HepG2 (cell line): ENCODE results near the gene ZNF597. TPM values are rescaled to one million over a fixed set of nuclear protein-coding genes. Genes with fewer than 3 reads are reported as not detected.

Source experiments
- ATAC-seq: fragments of 200-7000 bp; cut with Tn5 transposase; 3 replicates; pipeline ENCODE4 v1.9.1; 2020; ENCODE audit warnings: mild to moderate bottlenecking, moderate library complexity
- BruUV-seq: library from RNA; stranded (reverse); fragments of 400-500 nt; replicated peaks from 2 replicates; lab custom pipeline; 2021; lab: Mats Ljungman, UMichigan
- CTCF ChIA-PET: fragments of 300-600 bp; formaldehyde crosslinking; extraction: SDS; loops from one replicate; lab custom pipeline; 2021; ENCODE audit warnings: low total read pairs, inconsistent platforms, low intra/inter-chr PET ratio; lab: Yijun Ruan, JAX
- POLR2A ChIA-PET: fragments of 350-600 bp; sonication (Branson Sonifier 250); formaldehyde crosslinking; loops from one replicate; lab custom pipeline; 2020; ENCODE audit warnings: antibody characterized with exemption, inconsistent platforms; lab: Yijun Ruan, JAX
- DNase-seq: peaks from one replicate; pipeline ENCODE4 v3.0.0-alpha.2; 2015; ENCODE audit warnings: low spot score
- FAIRE-seq: peaks from 3 replicates; lab custom pipeline; 2011; peaks lifted over from hg19 to GRCh38; lab: Jason Lieb, UNC
- H2AFZ ChIP-seq: one replicate; pipeline ENCODE4 v1.6.1; 2011; ENCODE audit warnings: low read length, inconsistent platforms
- H3K27ac ChIP-seq: fragments of 300-600 bp; 3 replicates; pipeline ENCODE4 v1.8.0; 2011; ENCODE audit warnings: mixed run types, mild to moderate bottlenecking, mixed read lengths, low read length, inconsistent platforms; ENCODE audit not compliant: insufficient read depth; ENCODE audit errors: extremely low read length
- H3K27me3 ChIP-seq, 2 experiments: fragments of 200-600 bp in 1 of 2; 2 replicates in 1 of 2; 3 replicates in 1 of 2; pipeline versions ENCODE4 v1.6.0 to v1.8.0; 2011; ENCODE audit warnings: low read length in 2 of 2, mild to moderate bottlenecking in 2 of 2, moderate library complexity in 2 of 2, inconsistent platforms in 1 of 2; ENCODE audit not compliant: insufficient read depth in 2 of 2, control insufficient read depth in 1 of 2
- H3K36me3 ChIP-seq, 2 experiments: fragments of 200-600 bp in 1 of 2; replicated peaks in 1 of 2; 2 replicates in 1 of 2; 3 replicates in 1 of 2; pipeline versions ENCODE4 v1.5.1 to v1.8.0; 2011; ENCODE audit warnings: low read length in 2 of 2, inconsistent platforms in 1 of 2; ENCODE audit not compliant: insufficient read depth in 2 of 2, control insufficient read depth in 1 of 2
- H3K4me1 ChIP-seq: 2 replicates; pipeline ENCODE4 v1.5.1; 2012; ENCODE audit warnings: low read length, inconsistent platforms; ENCODE audit not compliant: insufficient read depth
- H3K4me2 ChIP-seq: 2 replicates; pipeline ENCODE4 v1.6.0; 2011; ENCODE audit warnings: low read depth, low read length, inconsistent platforms
- H3K4me3 ChIP-seq, 3 experiments: fragments of 200-600 bp in 1 of 3; sonication (generic), shearing (Covaris generic) in 1 of 3; replicated peaks in 1 of 3; 2 replicates each; pipeline ENCODE4 v1.5.1; 2011 to 2016; ENCODE audit warnings: low read length in 3 of 3, inconsistent platforms in 2 of 3, low read depth in 2 of 3, mild to moderate bottlenecking in 2 of 3, control low read depth in 1 of 3, mixed read lengths in 1 of 3; ENCODE audit not compliant: insufficient read depth in 1 of 3
- H3K79me2 ChIP-seq: one replicate; pipeline ENCODE4 v1.6.1; 2011; ENCODE audit warnings: low read length, inconsistent platforms; ENCODE audit not compliant: insufficient read depth
- H3K9ac ChIP-seq: 2 replicates; pipeline ENCODE4 v1.6.0; 2011; ENCODE audit warnings: mild to moderate bottlenecking, low read depth, low read length, inconsistent platforms; ENCODE audit not compliant: insufficient read depth
- H3K9me3 ChIP-seq: 2 replicates; pipeline ENCODE4 v1.5.1; 2012; ENCODE audit warnings: mild to moderate bottlenecking, low read length
- H4K20me1 ChIP-seq: 2 replicates; pipeline ENCODE4 v1.6.0; 2011; ENCODE audit warnings: inconsistent platforms, mild to moderate bottlenecking, low read length, moderate library complexity; ENCODE audit not compliant: insufficient read depth
- ATF7 ChIP-seq, 2 experiments: fragments of 450-650 bp in 1 of 2; sonication (generic) in 1 of 2; formaldehyde crosslinking in 1 of 2; IDR thresholded peaks; 2 replicates each; pipeline versions ENCODE4 v1.4.0 to v1.6.1; 2016 to 2020; ENCODE audit warnings: antibody characterized with exemption in 1 of 2, mild to moderate bottlenecking in 1 of 2, missing genetic modification reagents in 1 of 2
- EEA1 ChIP-seq: sonication (generic); formaldehyde crosslinking; IDR thresholded peaks from 2 replicates; pipeline ENCODE4 v1.5.1; 2020; ENCODE audit warnings: mild to moderate bottlenecking, missing genetic modification reagents, borderline replicate concordance
- KDM5A ChIP-seq: fragments of 200-600 bp; sonication (generic); IDR thresholded peaks from 2 replicates; pipeline ENCODE4 v1.7.0; 2018; ENCODE audit warnings: antibody characterized with exemption, mild to moderate bottlenecking, low read length, borderline replicate concordance
- KLF12 ChIP-seq: sonication (generic); formaldehyde crosslinking; IDR thresholded peaks from 2 replicates; pipeline ENCODE4 v1.4.0; 2020; ENCODE audit warnings: missing genetic modification reagents, borderline replicate concordance
- MED1 ChIP-seq: sonication (generic); formaldehyde crosslinking; IDR thresholded peaks from 2 replicates; pipeline ENCODE4 v1.4.0; 2020; ENCODE audit warnings: missing genetic modification reagents
- MEIS2 ChIP-seq: sonication (generic); formaldehyde crosslinking; IDR thresholded peaks from 2 replicates; pipeline ENCODE4 v1.9.0; 2021; ENCODE audit warnings: mild to moderate bottlenecking, missing genetic modification reagents
- NFKB2 ChIP-seq: sonication (generic); formaldehyde crosslinking; IDR thresholded peaks from 2 replicates; pipeline ENCODE4 v1.4.0; 2020; ENCODE audit warnings: missing genetic modification reagents, borderline replicate concordance
- NPAS2 ChIP-seq: sonication (generic); formaldehyde crosslinking; IDR thresholded peaks from 2 replicates; pipeline ENCODE4 v1.8.0; 2022; ENCODE audit warnings: mild to moderate bottlenecking, missing genetic modification reagents, borderline replicate concordance
- NR2F1 ChIP-seq, 2 experiments: fragments of 450-650 bp in 1 of 2; formaldehyde crosslinking in 1 of 2; IDR thresholded peaks; 2 replicates each; pipeline versions ENCODE4 v1.5.0 to v1.6.1; 2016 to 2020; ENCODE audit warnings: mild to moderate bottlenecking in 1 of 2, missing compliant biosample characterization in 1 of 2, missing genetic modification reagents in 1 of 2, moderate library complexity in 1 of 2
- NR2F2 ChIP-seq: IDR thresholded peaks from 2 replicates; pipeline ENCODE4 v1.6.1; 2012; ENCODE audit warnings: low read depth, inconsistent platforms, borderline replicate concordance
- NR2F6 ChIP-seq, 2 experiments: IDR thresholded peaks; 2 replicates each; pipeline ENCODE4 v1.6.1; 2016; ENCODE audit warnings: antibody characterized with exemption in 1 of 2, mild to moderate bottlenecking in 1 of 2
- PAXIP1 ChIP-seq: sonication (generic); formaldehyde crosslinking; conservative IDR thresholded peaks from 2 replicates; pipeline ENCODE4 v1.4.0; 2020; ENCODE audit warnings: mild to moderate bottlenecking, missing genetic modification reagents, moderate library complexity
- ZBTB3 ChIP-seq: sonication (generic); formaldehyde crosslinking; IDR thresholded peaks from 2 replicates; pipeline ENCODE4 v1.4.0; 2020; ENCODE audit warnings: low read depth, mild to moderate bottlenecking, moderate library complexity, missing genetic modification reagents, borderline replicate concordance
- ZBTB38 ChIP-seq: sonication (generic); formaldehyde crosslinking; IDR thresholded peaks from 2 replicates; pipeline ENCODE4 v1.5.1; 2020; ENCODE audit warnings: mild to moderate bottlenecking, missing genetic modification reagents
- ZFY ChIP-seq: sonication (generic); formaldehyde crosslinking; IDR thresholded peaks from 2 replicates; pipeline ENCODE4 v1.4.0; 2020; ENCODE audit warnings: missing genetic modification reagents
- ZNF296 ChIP-seq: sonication (generic); formaldehyde crosslinking; conservative IDR thresholded peaks from 2 replicates; pipeline ENCODE4 v1.5.0; 2020; ENCODE audit warnings: mild to moderate bottlenecking, missing genetic modification reagents
- ZNF775 ChIP-seq: sonication (generic); formaldehyde crosslinking; IDR thresholded peaks from 2 replicates; pipeline ENCODE4 v1.4.0; 2020; ENCODE audit warnings: missing genetic modification reagents, mild to moderate bottlenecking, moderate library complexity, borderline replicate concordance
- ZSCAN12 ChIP-seq: sonication (generic); formaldehyde crosslinking; IDR thresholded peaks from 2 replicates; pipeline ENCODE4 v1.9.0; 2021; ENCODE audit warnings: mild to moderate bottlenecking, missing genetic modification reagents
- ZSCAN21 ChIP-seq: sonication (generic); formaldehyde crosslinking; IDR thresholded peaks from 2 replicates; pipeline ENCODE4 v1.8.0; 2022; ENCODE audit warnings: mild to moderate bottlenecking, missing genetic modification reagents, moderate library complexity, borderline replicate concordance
- WGBS: methylation state at CpG from one replicate; pipeline ENCODE4 v1.1.6; 2017; ENCODE audit warnings: low lambda C conversion rate; 5-methylcytosine and 5-hydroxymethylcytosine counted together
- in situ Hi-C: cut with HindIII; loops from 2 replicates; pipeline ENCODE4 v1.10.0; 2017; ENCODE audit warnings: low pct_unique_long_range_greater_than_20kb; ENCODE audit not compliant: extremely low pct_ligation_motif_present
- intact Hi-C: fragments of 100-400 bp; cut with micrococcal nuclease; formaldehyde crosslinking; loops from one replicate; pipeline ENCODE4 v1.10.0; 2022; ENCODE audit not compliant: unreplicated experiment
- polyA plus RNA-seq, 8 experiments: library from polyadenylated mRNA; depleted of rRNA in 3 of 8; stranded (reverse) in 7 of 8; unstranded in 1 of 8; fragments of >200 nt; fragmentation: Illumina TruSeq in 4 of 8; extraction: Trizol in 4 of 8; gene quantifications; 2 replicates each; pipeline versions ENCODE4 v1.2.1 to v1.2.3, GENCODE V29; 2011 to 2016; ENCODE audit warnings: low read depth in 4 of 8, missing spikeins in 1 of 8, mixed read lengths in 1 of 8; ENCODE audit not compliant: insufficient read depth in 1 of 8
- total RNA-seq, 5 experiments: library from RNA; depleted of rRNA; stranded (reverse); fragments of >200 nt; fragmentation: Illumina TruSeq; extraction: Trizol; gene quantifications; 2 replicates each; pipeline ENCODE4 v1.2.3, GENCODE V29; 2016; ENCODE audit warnings: low read depth in 1 of 5

The ZNF597 gene
- total and polyA plus RNA-seq, 2 of the 13 experiments (the other 11 are each of a cell fraction or from before 2014, with no cell fraction given), result 1.3 to 2.4 TPM

- peaks cover 2 to 31% of the 10 kb centered on the region in 2 experiments; a peak in 4 of 5 replicates for H3K36me3 ChIP-seq
- TSS peak; percentile 78 for BruUV-seq
- peak overlapping the region; percentile 95 for H3K9ac ChIP-seq
- DNase-seq (no peak), FAIRE-seq (no peak), ATAC-seq (no peak)
- no peak overlapping the region for H2AFZ ChIP-seq
- no peaks in the 10 kb centered on the region; a peak in 1 of 5 replicates for H3K27me3 ChIP-seq
- no peaks in the 10 kb centered on the region for H4K20me1 ChIP-seq
- TF ChIP-seq ZSCAN21 (CRISPR knock-in tag), result no peak
- TF ChIP-seq NFKB2 (CRISPR knock-in tag), result no peak
- TF ChIP-seq KDM5A, result peak; percentile 63; the same call in 1 of the 2 replicates
- TF ChIP-seq NR2F2, result 0 out of 2 replicates have a peak, but pooled peaks have one; percentile 25
- TF ChIP-seq MEIS2 (CRISPR knock-in tag), result no peak
- TF ChIP-seq ZFY (CRISPR knock-in tag), result no peak
- TF ChIP-seq ZNF296 (CRISPR knock-in tag), result 0 out of 2 replicates have a peak, but pooled peaks have one; percentile 34
- TF ChIP-seq MED1 (CRISPR knock-in tag), result no peak
- no peak for TF ChIP-seq ATF7 (IDR thresholded peaks at IDR 0.05)
- TF ChIP-seq ATF7 (CRISPR knock-in tag; IDR thresholded peaks at IDR 0.05), result 0 out of 2 replicates have a peak, but pooled peaks have one; percentile 33
- no peak for TF ChIP-seq EEA1
- 0 out of 2 replicates have a peak, but pooled peaks have one; percentile 56 for TF ChIP-seq ZBTB3
- peak; percentile 24; the same call in 1 of the 2 replicates for TF ChIP-seq NR2F6 (IDR thresholded peaks at IDR 0.05)
- peak; percentile 9; the same call in 1 of the 2 replicates for TF ChIP-seq NR2F6 (CRISPR knock-in tag; IDR thresholded peaks at IDR 0.05)
- TF ChIP-seq KLF12 (CRISPR knock-in tag), result no peak
- TF ChIP-seq NPAS2 (CRISPR knock-in tag), result 0 out of 2 replicates have a peak, but pooled peaks have one; percentile 30
- TF ChIP-seq ZSCAN12 (CRISPR knock-in tag), result 0 out of 2 replicates have a peak, but pooled peaks have one; percentile 68
- peak; percentile 39 to 69; a peak in 3 of 4 replicates for TF ChIP-seq NR2F1 (CRISPR knock-in tag; IDR thresholded peaks at IDR 0.05)
- TF ChIP-seq PAXIP1, result no peak
- TF ChIP-seq ZNF775 (CRISPR knock-in tag), result no peak
- TF ChIP-seq ZBTB38 (CRISPR knock-in tag), result no peak
- in situ Hi-C loops (no loop called here), intact Hi-C loops (loop anchor here (5.0 to 10.0 kb wide), 2 partner anchors 42 to 94 kb away; partner anchors contain the start of genes C16orf90, NAA60 and ZNF597)
- no peaks in the 10 kb centered on the region for H3K9me3 ChIP-seq
- H3K79me2 ChIP-seq, result peaks cover 31% of the 10 kb centered on the region
- peak overlapping the region; percentile 90 for H3K4me2 ChIP-seq
- peak overlapping the region; percentile 73 for H3K27ac ChIP-seq
- WGBS, result under 1% methylated on average over 14 of the region's 18 CpGs
- CTCF ChIA-PET, result no interaction called here
- H3K4me1 ChIP-seq, result peaks cover 29% of the 10 kb centered on the region
- POLR2A ChIA-PET, result interaction anchor here (0.8 to 3.4 kb wide), 12 partner anchors 11 to 457 kb away, joined by 3 to 33 read pairs (median 6); partner anchors contain the start of genes NAA60, ZNF263 and ZNF597
- peak overlapping the region; percentile 90 to 94 (median 91) for H3K4me3 ChIP-seq
These were observed 42.9 kb downstream of the ZNF597 start for GRCh38 chr16:3400446-3400778.
